MCF 10A (cell line): ENCODE results near the gene CHURC1. TPM values are rescaled to one million over a fixed set of nuclear protein-coding genes. Genes with fewer than 3 reads are reported as not detected.
A peak's percentile ranks its signal among the peaks of the same experiment; 100 is the strongest.

Source experiments
- BruUV-seq: library from RNA; stranded (reverse); fragments of 400-500 nt; replicated peaks from 2 replicates; lab custom pipeline; 2021; lab: Mats Ljungman, UMichigan
- CTCF ChIA-PET: fragments of 300-600 bp; sonication (Branson Sonifier 250); formaldehyde crosslinking; extraction: SDS; loops from one replicate; lab custom pipeline; 2021; ENCODE audit warnings: antibody characterized with exemption, inconsistent platforms; lab: Yijun Ruan, JAX
- POLR2A ChIA-PET: fragments of 300-600, 350-650 bp; sonication (Branson Sonifier 250); formaldehyde crosslinking; extraction: SDS; loops from one replicate; lab custom pipeline; 2020; ENCODE audit warnings: antibody characterized with exemption, inconsistent platforms; lab: Yijun Ruan, JAX
- DNase-seq: peaks from one replicate; pipeline ENCODE4 v3.0.0-alpha.2; 2018; ENCODE audit not compliant: unreplicated experiment
- H3K27ac Mint-ChIP-seq: one replicate; pipeline ENCODE4 v1.8.0; 2022; ENCODE audit warnings: mild to moderate bottlenecking, low read depth, mixed read lengths; ENCODE audit not compliant: unreplicated experiment
- H3K27me3 Mint-ChIP-seq: one replicate; pipeline ENCODE4 v1.8.0; 2022; ENCODE audit warnings: mixed read lengths; ENCODE audit not compliant: insufficient read depth, unreplicated experiment
- H3K36me3 Mint-ChIP-seq: one replicate; pipeline ENCODE4 v1.8.0; 2022; ENCODE audit warnings: mild to moderate bottlenecking, moderate library complexity, mixed read lengths; ENCODE audit not compliant: insufficient read depth, unreplicated experiment
- H3K4me1 Mint-ChIP-seq: one replicate; pipeline ENCODE4 v1.8.0; 2022; ENCODE audit warnings: mixed read lengths; ENCODE audit not compliant: insufficient read depth, unreplicated experiment
- H3K4me3 Mint-ChIP-seq: one replicate; pipeline ENCODE4 v1.8.0; 2022; ENCODE audit warnings: mild to moderate bottlenecking, moderate library complexity, mixed read lengths; ENCODE audit not compliant: unreplicated experiment
- H3K9me3 Mint-ChIP-seq: one replicate; pipeline ENCODE4 v1.8.0; 2022; ENCODE audit warnings: mixed read lengths; ENCODE audit not compliant: unreplicated experiment
- intact Hi-C: fragments of 100-400 bp; cut with micrococcal nuclease; formaldehyde crosslinking; loops from 2 replicates; pipeline ENCODE4 v1.14.1; 2022
- total RNA-seq: library from RNA; stranded (reverse); gene quantifications from 2 replicates; pipeline ENCODE4 v1.2.3, GENCODE V29; 2022
- TF ChIP-seq, protein P1 (sequence below): fragments of 200-600 bp; IDR thresholded peaks from one replicate; pipeline ENCODE4 v1.8.0; 2022; ENCODE audit warnings: antibody characterized with exemption, mild to moderate bottlenecking; ENCODE audit not compliant: unreplicated experiment

The CHURC1 gene
- total RNA-seq, 1 experiment from 2014 or later, result 72.5 TPM

DNA sequence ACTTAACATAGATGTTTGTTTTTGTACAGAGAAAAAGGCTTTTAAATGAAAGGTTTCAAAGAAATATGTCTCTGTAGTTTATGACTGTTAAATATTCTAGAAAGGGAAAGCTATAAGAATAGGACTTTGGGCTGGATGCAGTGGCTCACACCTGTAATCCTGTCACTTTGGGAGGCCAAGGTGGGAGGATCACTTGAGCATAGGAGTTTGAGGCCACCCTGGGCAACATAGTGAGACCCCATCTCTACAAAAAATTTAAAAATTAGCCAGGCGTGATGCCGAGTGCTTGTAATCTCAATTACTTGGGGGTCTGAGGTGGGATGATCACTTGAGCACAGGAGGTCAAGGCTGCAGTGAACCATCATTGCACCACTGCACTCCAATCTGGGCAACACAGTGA is 16.9 kb downstream of the CHURC1 start:
- POLR2A ChIA-PET, result interaction anchor here (1.1 kb wide), 1 partner anchor 17 kb away, joined by 3 read pairs; the partner anchor contains the start of gene CHURC1
- Mint-ChIP-seq H3K27ac (peak overlapping the region; percentile 27), H3K9me3 (no peaks in the 10 kb centered on the region), H3K4me3 (no peak overlapping the region), H3K27me3 (no peaks in the 10 kb centered on the region), H3K36me3 (peaks cover 61% of the 10 kb centered on the region), H3K4me1 (no peaks in the 10 kb centered on the region)
- CTCF ChIA-PET, result interaction anchor here (1.2 kb wide), 1 partner anchor 17 kb away, joined by 3 read pairs; the partner anchor contains the start of gene CHURC1
- BruUV-seq, result no TSS peak
- no peak for DNase-seq
- TF ChIP-seq, protein P1, sequence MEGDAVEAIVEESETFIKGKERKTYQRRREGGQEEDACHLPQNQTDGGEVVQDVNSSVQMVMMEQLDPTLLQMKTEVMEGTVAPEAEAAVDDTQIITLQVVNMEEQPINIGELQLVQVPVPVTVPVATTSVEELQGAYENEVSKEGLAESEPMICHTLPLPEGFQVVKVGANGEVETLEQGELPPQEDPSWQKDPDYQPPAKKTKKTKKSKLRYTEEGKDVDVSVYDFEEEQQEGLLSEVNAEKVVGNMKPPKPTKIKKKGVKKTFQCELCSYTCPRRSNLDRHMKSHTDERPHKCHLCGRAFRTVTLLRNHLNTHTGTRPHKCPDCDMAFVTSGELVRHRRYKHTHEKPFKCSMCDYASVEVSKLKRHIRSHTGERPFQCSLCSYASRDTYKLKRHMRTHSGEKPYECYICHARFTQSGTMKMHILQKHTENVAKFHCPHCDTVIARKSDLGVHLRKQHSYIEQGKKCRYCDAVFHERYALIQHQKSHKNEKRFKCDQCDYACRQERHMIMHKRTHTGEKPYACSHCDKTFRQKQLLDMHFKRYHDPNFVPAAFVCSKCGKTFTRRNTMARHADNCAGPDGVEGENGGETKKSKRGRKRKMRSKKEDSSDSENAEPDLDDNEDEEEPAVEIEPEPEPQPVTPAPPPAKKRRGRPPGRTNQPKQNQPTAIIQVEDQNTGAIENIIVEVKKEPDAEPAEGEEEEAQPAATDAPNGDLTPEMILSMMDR, result no peak
- intact Hi-C loops, result no loop called here

DNA sequence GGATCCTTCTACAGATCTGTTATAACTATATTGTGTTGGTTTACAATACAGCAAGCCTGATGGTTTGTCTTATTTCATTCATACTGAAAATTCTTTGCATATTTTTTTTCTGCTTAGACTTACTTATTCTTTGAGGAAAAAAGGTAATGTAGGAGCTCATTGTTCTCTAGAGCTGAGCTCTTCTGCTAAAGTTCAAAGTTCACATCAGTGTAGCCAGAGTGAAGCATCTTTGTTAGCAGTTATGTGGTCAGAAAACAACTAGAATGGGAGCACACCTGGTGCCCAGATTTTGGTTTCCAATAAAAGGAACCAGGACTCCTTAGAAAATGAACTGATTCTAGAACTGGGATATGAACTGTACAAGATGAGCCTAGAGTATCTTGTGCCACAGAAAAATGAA is 18.0 kb downstream of the CHURC1 start:
- H3K27me3 Mint-ChIP-seq, result no peaks in the 10 kb centered on the region
- ChIA-PET CTCF (interaction anchor here (1.2 kb wide), 1 partner anchor 18 kb away, joined by 3 read pairs; the partner anchor contains the start of gene CHURC1), POLR2A (interaction anchor here (1.1 kb wide), 1 partner anchor 18 kb away, joined by 3 read pairs; the partner anchor contains the start of gene CHURC1)
- intact Hi-C loops, result no loop called here
- no TSS peak for BruUV-seq
- no peak for DNase-seq
- H3K4me1 Mint-ChIP-seq, result no peaks in the 10 kb centered on the region
- H3K9me3 Mint-ChIP-seq, result no peaks in the 10 kb centered on the region
- peaks cover 55% of the 10 kb centered on the region for H3K36me3 Mint-ChIP-seq
- TF ChIP-seq, protein P1, result no peak
- H3K4me3 Mint-ChIP-seq, result no peak overlapping the region
- H3K27ac Mint-ChIP-seq, result no peak overlapping the region

DNA sequence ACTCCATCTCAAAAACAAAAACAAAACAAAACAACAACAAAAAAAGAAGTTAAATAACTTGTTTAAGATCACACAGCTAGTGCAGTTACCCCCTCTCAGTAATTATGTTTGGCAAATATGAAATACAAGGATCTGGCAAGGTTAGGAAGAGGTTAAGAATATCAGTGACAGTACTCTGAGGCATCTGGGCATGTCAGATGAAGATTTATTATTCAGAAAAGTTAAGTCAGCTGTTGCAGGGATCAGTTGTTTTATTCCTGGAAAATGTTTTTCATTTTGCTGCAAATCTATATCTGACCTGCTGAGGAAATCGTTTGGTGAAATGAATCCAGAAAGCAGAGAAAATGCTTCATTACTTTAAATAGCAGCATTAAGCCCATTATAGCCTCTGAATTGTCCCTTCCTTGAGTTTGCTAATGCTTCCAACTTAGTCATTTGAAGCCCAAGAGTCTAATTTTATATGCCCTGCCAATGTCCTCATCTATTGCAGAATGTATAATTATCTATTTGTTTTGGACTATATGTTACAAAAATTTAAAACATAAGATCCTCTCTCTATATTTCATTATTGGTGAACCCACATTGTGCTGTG is 20.2 kb downstream of the CHURC1 start:
- Mint-ChIP-seq H3K27ac (no peak overlapping the region), H3K4me3 (no peak overlapping the region), H3K27me3 (no peaks in the 10 kb centered on the region), H3K9me3 (no peaks in the 10 kb centered on the region), H3K36me3 (peaks cover 55% of the 10 kb centered on the region), H3K4me1 (no peaks in the 10 kb centered on the region)
- ChIA-PET POLR2A (interaction anchor here (1.1 kb wide), 1 partner anchor 19 kb away, joined by 3 read pairs; no protein-coding TSS in a partner anchor), CTCF (no interaction called here)
- no peak for DNase-seq
- TF ChIP-seq, protein P1, result no peak
- intact Hi-C loops, result no loop called here
- BruUV-seq, result no TSS peak

DNA sequence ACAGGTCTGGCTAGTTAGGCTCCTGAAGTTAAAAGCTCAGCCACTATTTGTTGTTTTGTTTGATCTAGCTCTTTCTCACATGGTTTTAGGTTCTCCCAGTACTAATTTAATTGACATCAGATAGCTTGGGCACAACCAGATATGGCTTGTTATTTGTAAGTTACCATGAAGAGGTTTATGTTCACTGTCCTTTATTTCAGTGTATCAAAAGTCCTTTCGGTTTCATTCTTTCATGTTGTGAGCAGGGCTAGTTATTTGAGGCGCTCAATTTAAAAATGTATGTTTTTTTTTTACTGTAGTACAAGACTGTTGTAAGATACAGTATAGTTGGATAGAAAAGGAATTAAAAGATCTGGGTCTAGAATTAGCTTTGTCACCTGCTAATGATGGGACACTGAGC is 21.3 kb downstream of the CHURC1 start:
- H3K36me3 Mint-ChIP-seq, result peaks cover 50% of the 10 kb centered on the region
- DNase-seq, result no peak
- no peak overlapping the region for H3K27ac Mint-ChIP-seq
- ChIA-PET POLR2A (interaction anchor here (1.0 to 2.8 kb wide), 2 partner anchors 19 to 21 kb away, joined by 3 to 10 read pairs; partner anchors contain the start of gene CHURC1), CTCF (interaction anchor here (0.6 to 2.3 kb wide), 2 partner anchors 12 to 111 kb away, joined by 4 to 8 read pairs; no protein-coding TSS in a partner anchor)
- TF ChIP-seq, protein P1, result no peak
- H3K27me3 Mint-ChIP-seq, result no peaks in the 10 kb centered on the region
- intact Hi-C loops, result no loop called here
- no peak overlapping the region for H3K4me3 Mint-ChIP-seq
- no TSS peak for BruUV-seq
- no peaks in the 10 kb centered on the region for H3K4me1 Mint-ChIP-seq
- H3K9me3 Mint-ChIP-seq, result no peaks in the 10 kb centered on the region
